Measurements from ENCODE around the gene JAML. TPM values are rescaled to one million over a fixed set of nuclear protein-coding genes. Genes with fewer than 3 reads are reported as not detected.
A peak's percentile ranks its signal among the peaks of the same experiment; 100 is the strongest.

The JAML gene
- total RNA-seq, 1 donor from 2014 or later: 12.2 TPM

DNA sequence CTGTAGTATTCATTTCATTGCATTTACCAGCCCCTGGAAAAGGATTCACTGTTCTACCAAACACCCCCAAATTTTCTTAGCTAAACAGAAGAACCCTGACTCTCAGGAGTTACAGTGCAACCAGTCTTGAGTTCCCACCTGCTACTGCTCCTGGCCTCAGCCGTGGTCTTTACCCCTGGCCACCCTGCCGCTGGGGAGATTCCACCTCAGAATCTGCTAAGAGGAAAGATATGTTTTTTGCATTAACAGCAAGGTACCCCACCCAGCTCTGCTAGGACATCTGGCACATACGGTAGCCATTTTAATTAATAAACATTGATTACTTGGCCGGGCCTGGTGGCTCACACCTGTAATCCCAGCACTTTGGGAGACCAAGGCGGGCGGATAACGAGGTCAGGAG lies 9.0 kb downstream of the JAML start:
- DNase-seq: no peak

DNA sequence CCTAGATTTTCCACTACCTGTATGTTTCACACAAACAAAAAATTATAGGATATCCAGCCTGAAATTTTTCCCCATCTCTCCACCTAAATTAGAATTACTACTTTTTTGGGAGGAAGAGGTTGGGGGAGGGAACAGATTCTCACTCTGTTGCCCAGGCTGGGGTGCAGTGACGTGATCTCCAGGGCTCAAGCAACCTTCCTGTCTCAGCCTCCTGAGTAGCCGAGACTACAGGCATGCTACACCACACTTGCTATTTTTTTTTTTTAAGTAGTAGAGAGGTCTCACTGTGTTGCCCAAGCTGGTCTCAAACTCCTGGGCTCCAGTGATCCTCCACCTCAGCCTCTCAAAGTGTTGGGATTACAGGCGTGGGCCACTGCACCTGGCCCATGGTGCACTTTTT lies 9.5 kb downstream of the JAML start:
- DNase-seq: no peak

DNA sequence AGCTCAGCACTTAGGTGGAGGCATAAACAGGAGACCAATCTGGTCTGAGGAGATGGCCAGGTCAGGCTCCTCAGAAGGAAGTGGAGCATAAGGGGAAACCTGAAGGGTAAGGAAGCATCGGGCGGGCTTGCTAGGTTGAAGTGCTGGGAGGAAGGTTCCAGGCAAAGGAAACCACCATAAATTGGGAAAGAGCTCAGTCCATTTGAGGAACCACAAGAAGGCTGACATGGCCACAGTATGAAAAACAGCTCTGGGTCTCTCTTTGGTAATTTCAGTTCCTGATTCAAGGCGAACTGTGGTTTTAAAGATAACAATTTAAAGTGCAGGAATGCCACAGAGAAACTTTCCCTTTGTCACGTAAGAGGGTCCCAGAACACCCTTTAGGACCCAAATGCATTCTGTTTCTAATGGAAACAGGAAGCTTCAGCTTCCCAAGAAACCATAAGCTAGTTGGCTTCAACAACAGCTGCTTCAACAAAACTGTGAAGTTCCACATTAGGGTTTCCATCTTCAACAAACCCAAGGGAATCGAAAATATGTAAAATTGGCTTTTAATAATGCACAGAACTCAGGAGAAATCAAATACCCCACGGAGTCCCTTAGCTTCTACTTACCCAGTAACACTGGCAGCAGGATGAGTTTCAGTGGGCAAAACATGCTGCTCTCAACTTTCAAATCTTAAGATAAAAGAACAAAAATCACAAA lies 10.4 kb downstream of the JAML start:
- DNase-seq: no peak

DNA sequence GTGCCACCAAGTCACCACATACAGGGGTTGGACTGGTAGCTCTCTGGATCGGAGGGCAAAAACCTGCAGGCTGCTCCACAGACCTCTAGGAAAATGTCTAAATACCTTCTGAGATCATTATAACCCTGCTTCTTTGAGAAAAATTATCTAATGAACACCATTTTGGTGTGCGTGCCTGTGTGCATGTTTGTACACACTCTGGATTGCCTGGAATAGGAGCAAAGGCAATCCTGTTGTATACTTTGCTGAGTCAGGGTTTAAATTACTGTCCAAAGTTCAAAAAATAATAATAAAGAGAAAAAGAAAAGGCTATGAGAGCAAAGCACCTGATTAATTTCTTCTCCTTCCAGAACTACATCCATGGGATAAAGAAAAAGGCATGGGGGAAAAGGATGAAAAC lies 11.0 kb downstream of the JAML start:
- DNase-seq: no peak

DNA sequence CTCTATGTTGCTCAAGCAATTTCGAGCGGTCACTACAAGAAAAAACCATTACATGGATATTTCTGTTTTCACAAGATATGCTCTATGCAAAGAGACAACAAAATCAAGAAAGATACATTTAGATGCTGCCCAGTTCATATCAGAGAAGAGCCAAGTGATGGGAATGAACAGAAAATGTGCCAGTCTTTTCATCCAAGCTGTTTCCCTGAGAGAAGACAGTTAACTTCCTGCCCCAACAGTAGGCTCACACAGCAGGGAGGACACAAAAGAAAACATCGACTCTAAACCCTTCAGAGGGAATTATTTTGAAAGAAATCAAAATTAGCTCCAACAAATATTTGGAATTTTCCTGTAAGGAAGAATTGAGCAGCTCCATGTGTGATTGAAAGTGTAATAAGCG lies 11.6 kb downstream of the JAML start:
- no peak for DNase-seq

GRCh38 chr11:118212781-118213191 lies 12.0 kb downstream of the JAML start:
- no peak for DNase-seq

GRCh38 chr11:118212131-118212725 lies 12.6 kb downstream of the JAML start:
- no peak for DNase-seq

- DNase-seq: no peak
Observed at GRCh38 chr11:118211006-118211405, 13.8 kb downstream of the JAML start.

GRCh38 chr11:118210323-118210722 lies 14.5 kb downstream of the JAML start:
- DNase-seq: no peak

- DNase-seq: no peak
Observed at GRCh38 chr11:118209033-118209432, 15.8 kb downstream of the JAML start.

GRCh38 chr11:118207079-118207478 lies 17.7 kb downstream of the JAML start:
- DNase-seq: no peak

DNA sequence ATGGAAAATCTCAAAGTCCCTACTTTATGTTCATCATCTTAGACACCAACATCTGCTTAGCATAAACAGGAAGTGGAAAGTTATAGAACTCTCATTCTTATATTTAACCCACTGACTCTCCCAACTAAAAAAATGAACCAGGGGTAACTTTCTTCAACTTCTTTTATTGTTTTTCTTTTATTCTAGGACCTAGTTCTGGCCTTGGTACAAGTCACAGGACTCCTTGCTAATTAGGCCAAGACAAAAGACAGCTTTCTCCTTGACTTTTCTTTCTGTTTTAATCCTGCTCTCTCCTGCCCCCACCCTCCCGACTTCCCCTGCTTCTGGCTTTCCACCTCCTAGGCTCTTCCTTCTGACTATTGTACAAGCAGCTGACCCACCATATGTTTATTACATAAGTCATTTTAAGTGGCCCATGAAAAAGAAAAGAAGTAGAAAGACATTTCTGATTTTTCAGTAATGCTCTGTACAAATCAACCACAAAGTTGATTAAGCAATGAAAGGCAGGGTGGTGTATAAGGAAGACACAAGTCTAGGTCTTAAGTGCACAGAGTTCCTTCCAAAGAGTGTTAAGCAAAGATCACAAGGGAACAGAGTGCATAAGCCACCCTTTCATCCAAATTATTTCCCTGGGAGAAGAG lies 18.3 kb downstream of the JAML start:
- DNase-seq: peak; percentile 38

- DNase-seq: no peak
Observed at GRCh38 chr11:118205606-118206378, 19.0 kb downstream of the JAML start.

DNA sequence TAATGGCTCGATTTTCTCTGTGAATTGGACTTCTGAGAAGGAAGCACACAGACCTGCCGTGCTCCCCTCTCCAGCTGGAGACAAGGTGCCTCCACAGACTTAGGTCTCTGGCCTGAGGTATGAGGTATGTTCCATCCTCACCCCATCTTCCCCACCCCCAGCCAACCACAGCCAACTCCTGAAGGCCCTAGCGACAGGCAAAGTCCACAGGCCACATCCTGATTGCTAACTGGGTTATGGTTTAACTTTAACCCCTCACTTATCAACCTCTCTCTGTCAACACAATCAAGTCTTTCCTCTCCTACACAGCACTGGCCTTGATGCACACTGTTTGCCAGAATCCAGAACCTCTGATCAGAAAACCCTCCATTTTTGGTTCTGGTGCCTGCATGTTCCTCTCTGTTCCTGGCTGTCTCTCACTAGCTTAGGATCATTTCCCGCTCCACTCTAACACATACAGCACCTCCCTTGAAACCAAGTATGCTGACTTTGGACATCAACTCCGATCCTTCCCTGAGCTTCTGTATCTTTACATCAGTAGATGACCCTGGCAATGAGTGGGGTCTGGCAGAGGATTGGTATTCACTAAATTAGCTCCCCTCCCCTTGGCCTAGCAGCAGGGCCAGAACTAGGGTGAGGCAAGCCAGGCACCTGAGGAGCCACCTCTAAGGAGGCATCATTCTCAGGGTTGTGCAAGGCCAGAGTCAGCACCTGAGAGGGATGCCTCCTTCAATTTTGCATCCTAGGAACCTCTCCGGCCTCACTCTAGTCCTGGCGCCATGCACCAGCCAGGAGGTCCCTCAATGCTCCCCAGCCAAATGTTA lies 22.0 kb downstream of the JAML start:
- no peak for DNase-seq

GRCh38 chr11:118201966-118202365 lies 22.8 kb downstream of the JAML start:
- no peak for DNase-seq

GRCh38 chr11:118200901-118201680 lies 23.7 kb downstream of the JAML start:
- DNase-seq: no peak

GRCh38 chr11:118200497-118200896 lies 24.3 kb downstream of the JAML start:
- DNase-seq: no peak

- no peak for DNase-seq
Observed at GRCh38 chr11:118199135-118199534, 25.7 kb downstream of the JAML start.

DNA sequence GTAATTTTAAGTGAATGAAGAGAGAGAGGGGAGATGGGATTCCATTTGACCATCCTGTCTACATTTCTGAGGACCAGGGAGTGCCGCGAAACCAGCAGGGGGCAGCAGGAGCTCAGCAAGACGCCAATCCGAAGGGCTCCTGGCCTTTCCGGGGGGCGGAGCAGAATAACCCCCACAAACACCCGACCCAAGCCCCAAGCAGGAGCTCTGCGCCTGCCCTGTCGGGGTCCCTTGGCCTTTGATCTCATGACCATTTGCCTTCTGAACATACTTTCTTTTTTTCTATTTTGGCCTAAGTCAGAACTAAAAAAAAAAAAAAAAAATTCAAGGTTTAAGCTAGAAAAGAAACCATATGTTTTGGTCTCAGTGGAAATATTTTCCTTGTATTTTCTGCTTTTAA lies 26.4 kb downstream of the JAML start:
- DNase-seq: peak; percentile 68

DNA sequence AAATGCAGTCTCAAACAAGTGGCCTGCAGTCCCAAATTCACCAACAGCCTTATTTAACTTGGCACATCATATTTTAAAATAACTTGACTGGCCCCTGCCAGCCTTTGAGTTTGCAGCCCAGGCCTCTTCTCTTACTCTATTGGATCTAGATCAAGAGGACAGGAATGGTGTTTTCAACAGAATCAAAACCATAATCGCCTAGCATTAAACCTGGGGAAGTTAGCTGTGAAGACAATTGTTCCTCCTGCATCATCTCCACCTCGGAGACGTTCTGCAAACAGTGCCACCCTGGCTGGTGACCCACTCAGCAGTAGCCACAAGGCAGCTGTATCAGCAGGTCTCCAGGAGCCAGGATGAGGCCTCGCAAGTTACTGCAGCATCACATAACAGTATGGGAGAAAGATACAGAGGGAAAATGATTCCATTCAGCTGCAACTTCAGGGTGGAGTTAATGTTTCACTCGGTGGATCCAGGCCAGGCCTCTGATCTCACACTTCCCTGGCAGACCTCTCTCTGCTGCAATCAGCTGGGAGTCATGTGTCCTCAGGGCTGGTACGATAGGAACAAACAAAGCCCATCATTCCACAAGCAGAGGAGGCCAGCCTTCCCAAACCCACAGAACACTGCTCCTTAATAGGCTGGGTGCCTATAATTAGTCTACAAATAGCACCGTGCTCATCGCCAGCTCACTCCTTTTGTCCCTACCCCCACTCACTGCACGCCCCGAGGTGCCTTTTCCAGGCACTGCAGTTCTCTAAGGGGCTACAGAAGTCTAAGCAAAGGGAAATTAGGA lies 29.8 kb downstream of the JAML start:
- peak; percentile 87 for DNase-seq
